Measurements from ENCODE around the gene ZFX. TPM values are rescaled to one million over a fixed set of nuclear protein-coding genes. Genes with fewer than 3 reads are reported as not detected.
A peak's percentile ranks its signal among the peaks of the same experiment; 100 is the strongest.

ZFX gene
- total RNA-seq, 3 donors from 2014 or later (not counting 1 experiment from before 2014, with no cell fraction given), result 60.9 to 123 (median 63.0) TPM

GRCh38 chrX:24253030-24253429 lies 103.5 kb downstream of the ZFX start:
- TF ChIP-seq, protein P1, sequence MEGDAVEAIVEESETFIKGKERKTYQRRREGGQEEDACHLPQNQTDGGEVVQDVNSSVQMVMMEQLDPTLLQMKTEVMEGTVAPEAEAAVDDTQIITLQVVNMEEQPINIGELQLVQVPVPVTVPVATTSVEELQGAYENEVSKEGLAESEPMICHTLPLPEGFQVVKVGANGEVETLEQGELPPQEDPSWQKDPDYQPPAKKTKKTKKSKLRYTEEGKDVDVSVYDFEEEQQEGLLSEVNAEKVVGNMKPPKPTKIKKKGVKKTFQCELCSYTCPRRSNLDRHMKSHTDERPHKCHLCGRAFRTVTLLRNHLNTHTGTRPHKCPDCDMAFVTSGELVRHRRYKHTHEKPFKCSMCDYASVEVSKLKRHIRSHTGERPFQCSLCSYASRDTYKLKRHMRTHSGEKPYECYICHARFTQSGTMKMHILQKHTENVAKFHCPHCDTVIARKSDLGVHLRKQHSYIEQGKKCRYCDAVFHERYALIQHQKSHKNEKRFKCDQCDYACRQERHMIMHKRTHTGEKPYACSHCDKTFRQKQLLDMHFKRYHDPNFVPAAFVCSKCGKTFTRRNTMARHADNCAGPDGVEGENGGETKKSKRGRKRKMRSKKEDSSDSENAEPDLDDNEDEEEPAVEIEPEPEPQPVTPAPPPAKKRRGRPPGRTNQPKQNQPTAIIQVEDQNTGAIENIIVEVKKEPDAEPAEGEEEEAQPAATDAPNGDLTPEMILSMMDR (IDR thresholded peaks at IDR 0.05), result no peak
- Mint-ChIP-seq H3K4me1 (no peaks in the 10 kb centered on the region), H3K27me3 (ENCODE audit: low read depth in 2 of 2) (peaks cover 11 to 62% of the 10 kb centered on the region in 2 donors), H3K36me3 (no peaks in the 10 kb centered on the region), H3K9me3 (no peaks in the 10 kb centered on the region), H3K27ac (no peak overlapping the region), H3K4me3 (no peak overlapping the region)
- 94% methylated on average over 2 of the region's 3 CpGs for WGBS (ENCODE audit: insufficient coverage)
- H3K27ac ChIP-seq (ENCODE audit: low read length), result no peak overlapping the region
- DNase-seq (no peak), ATAC-seq (no peak)
- H3K36me3 ChIP-seq (ENCODE audit: control insufficient read depth, insufficient read depth, low read length), result no peaks in the 10 kb centered on the region
- no peak overlapping the region for H3K4me3 ChIP-seq (ENCODE audit: low read length)
- no peaks in the 10 kb centered on the region for H3K9me3 ChIP-seq (ENCODE audit: control insufficient read depth, insufficient read depth, low read length)
- H3K4me1 ChIP-seq (ENCODE audit: control insufficient read depth, insufficient read depth, low read length), result no peaks in the 10 kb centered on the region
- no peaks in the 10 kb centered on the region for H3K27me3 ChIP-seq (ENCODE audit: control insufficient read depth, insufficient read depth, low read length)
- intact Hi-C loops (cut with micrococcal nuclease), result no loop called here

DNA sequence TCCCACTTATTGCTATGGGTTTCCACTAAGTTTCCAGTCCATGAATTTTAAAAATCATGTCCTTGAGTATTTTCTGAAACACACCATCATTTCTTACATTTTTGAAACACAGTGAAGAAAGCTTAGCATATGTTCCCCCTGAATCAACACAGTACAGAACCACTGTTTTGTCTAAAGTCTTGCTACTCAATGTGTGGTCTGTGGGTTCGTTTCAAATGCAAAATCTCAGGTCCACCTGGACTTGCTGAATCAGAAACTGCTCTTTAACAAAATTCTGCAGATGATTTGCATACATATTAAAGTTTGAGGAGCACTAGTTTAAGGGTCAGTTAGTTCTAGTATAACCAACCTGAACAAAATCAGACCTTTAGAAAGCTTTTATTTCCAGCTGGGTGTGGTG lies 103.9 kb downstream of the ZFX start:
- Mint-ChIP-seq H3K9me3 (no peaks in the 10 kb centered on the region), H3K27me3 (ENCODE audit: low read depth in 2 of 2) (peaks cover 11 to 58% of the 10 kb centered on the region in 2 donors), H3K4me1 (no peaks in the 10 kb centered on the region), H3K36me3 (no peaks in the 10 kb centered on the region), H3K4me3 (no peak overlapping the region), H3K27ac (no peak overlapping the region)
- H3K36me3 ChIP-seq (ENCODE audit: control insufficient read depth, insufficient read depth, low read length), result no peaks in the 10 kb centered on the region
- no peak for ATAC-seq
- WGBS (ENCODE audit: insufficient coverage), result 60% methylated on average over 1 of the region's 1 CpG
- TF ChIP-seq, protein P1 (IDR thresholded peaks at IDR 0.05), result no peak
- no peak overlapping the region for H3K4me3 ChIP-seq (ENCODE audit: low read length)
- intact Hi-C loops (cut with micrococcal nuclease), result no loop called here
- H3K27me3 ChIP-seq (ENCODE audit: control insufficient read depth, insufficient read depth, low read length), result no peaks in the 10 kb centered on the region
- no peaks in the 10 kb centered on the region for H3K9me3 ChIP-seq (ENCODE audit: control insufficient read depth, insufficient read depth, low read length)
- no peak for DNase-seq
- no peaks in the 10 kb centered on the region for H3K4me1 ChIP-seq (ENCODE audit: control insufficient read depth, insufficient read depth, low read length)
- H3K27ac ChIP-seq (ENCODE audit: low read length), result no peak overlapping the region

DNA sequence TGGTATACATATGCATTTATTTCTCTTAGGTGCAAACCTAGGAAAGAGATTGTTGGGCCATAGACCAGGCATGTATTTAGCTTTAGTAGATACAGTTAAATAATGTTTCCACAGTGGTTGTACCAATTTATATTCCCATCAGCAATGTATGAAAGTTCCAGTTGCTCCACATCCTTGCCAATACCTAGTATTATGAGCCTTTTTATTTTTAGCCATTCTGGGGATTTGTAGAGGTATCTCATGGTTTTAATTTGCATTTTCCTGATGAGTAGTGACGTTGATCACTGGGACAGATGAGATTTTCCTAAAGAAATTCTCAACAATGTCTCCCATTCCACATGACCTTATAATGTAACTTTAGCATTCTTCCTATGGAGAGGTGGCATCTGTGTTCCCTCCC lies 107.5 kb downstream of the ZFX start:
- no CpG with 5 or more reads among the region's 1 CpG for WGBS (ENCODE audit: insufficient coverage)
- H3K4me3 ChIP-seq (ENCODE audit: low read length), result no peak overlapping the region
- H3K4me1 ChIP-seq (ENCODE audit: control insufficient read depth, insufficient read depth, low read length), result peaks cover 5% of the 10 kb centered on the region
- H3K9me3 Mint-ChIP-seq, result no peaks in the 10 kb centered on the region
- H3K27ac Mint-ChIP-seq, result no peak overlapping the region
- TF ChIP-seq, protein P1 (IDR thresholded peaks at IDR 0.05), result no peak
- ATAC-seq (no peak), DNase-seq (no peak)
- no peaks in the 10 kb centered on the region for H3K9me3 ChIP-seq (ENCODE audit: control insufficient read depth, insufficient read depth, low read length)
- peaks cover 9 to 11% of the 10 kb centered on the region in 2 donors for H3K4me1 Mint-ChIP-seq
- peaks cover 8 to 39% of the 10 kb centered on the region in 2 donors for H3K27me3 Mint-ChIP-seq (ENCODE audit: low read depth in 2 of 2)
- H3K4me3 Mint-ChIP-seq, result no peak overlapping the region
- no peaks in the 10 kb centered on the region for H3K36me3 ChIP-seq (ENCODE audit: control insufficient read depth, insufficient read depth, low read length)
- intact Hi-C loops (cut with micrococcal nuclease), result no loop called here
- H3K27me3 ChIP-seq (ENCODE audit: control insufficient read depth, insufficient read depth, low read length), result no peaks in the 10 kb centered on the region
- no peak overlapping the region for H3K27ac ChIP-seq (ENCODE audit: low read length)
- no peaks in the 10 kb centered on the region for H3K36me3 Mint-ChIP-seq

DNA sequence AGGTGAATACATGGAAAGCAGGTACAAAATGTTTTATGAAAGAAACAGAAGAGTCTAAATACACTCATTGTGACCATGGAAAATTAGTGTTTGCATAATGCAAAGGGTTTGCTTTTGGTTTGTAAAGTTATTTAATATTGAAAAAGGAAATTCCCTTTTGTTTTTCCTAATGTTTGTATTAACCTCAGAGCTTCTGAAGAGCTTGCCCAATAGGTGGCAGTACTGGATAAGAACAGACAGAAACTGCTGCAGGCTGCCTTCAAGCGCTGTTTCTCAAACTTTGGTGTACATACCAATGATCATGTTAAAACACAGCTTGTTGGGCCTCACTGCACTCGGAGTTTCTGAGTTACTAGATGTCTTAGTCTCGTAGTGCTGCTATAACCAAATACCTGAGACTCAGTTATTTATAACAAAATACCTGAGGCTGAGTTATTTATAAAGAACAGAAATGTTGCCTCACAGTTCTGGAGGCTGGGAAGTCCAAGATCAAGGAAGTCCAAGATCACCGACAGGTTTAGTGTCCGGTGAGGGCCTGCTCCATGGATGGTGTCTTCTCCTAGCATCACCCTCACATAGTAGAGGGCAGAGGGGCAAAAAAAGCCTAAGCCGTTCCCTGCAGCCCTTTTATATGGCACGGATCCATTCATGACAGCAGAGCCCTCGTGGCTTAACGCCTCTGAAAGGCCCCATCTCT lies 110.2 kb downstream of the ZFX start:
- peaks cover 5 to 35% of the 10 kb centered on the region in 2 donors for H3K27me3 Mint-ChIP-seq (ENCODE audit: low read depth in 2 of 2)

More for the DNA sequence above, 110.2 kb downstream of the ZFX start:
- no peak overlapping the region for H3K27ac Mint-ChIP-seq
- Histone ChIP-seq H3K36me3 (ENCODE audit: control insufficient read depth, insufficient read depth, low read length) (no peaks in the 10 kb centered on the region), H3K4me3 (ENCODE audit: low read length) (no peak overlapping the region), H3K27me3 (ENCODE audit: control insufficient read depth, insufficient read depth, low read length) (no peaks in the 10 kb centered on the region), H3K4me1 (ENCODE audit: control insufficient read depth, insufficient read depth, low read length) (peaks cover 5% of the 10 kb centered on the region), H3K27ac (ENCODE audit: low read length) (no peak overlapping the region), H3K9me3 (ENCODE audit: control insufficient read depth, insufficient read depth, low read length) (no peaks in the 10 kb centered on the region)
- no peaks in the 10 kb centered on the region for H3K36me3 Mint-ChIP-seq
- TF ChIP-seq, protein P1 (IDR thresholded peaks at IDR 0.05), result no peak
- no peaks in the 10 kb centered on the region for H3K9me3 Mint-ChIP-seq
- 73% methylated on average over 4 of the region's 9 CpGs for WGBS (ENCODE audit: insufficient coverage)
- intact Hi-C loops (cut with micrococcal nuclease), result no loop called here
- peak in 1 of 2 donors; percentile 50 for DNase-seq
- peak in 1 of 3 donors; percentile 61 for ATAC-seq
- H3K4me3 Mint-ChIP-seq, result no peak overlapping the region
- peaks cover 9 to 11% of the 10 kb centered on the region in 2 donors for H3K4me1 Mint-ChIP-seq

Data from natural killer cell (primary cell).